H9 (cell line): ENCODE data around the gene MEIS2. TPM values are rescaled to one million over a fixed set of nuclear protein-coding genes. Genes with fewer than 3 reads are reported as not detected.

Experiments
- DNase-seq: peaks from one replicate; pipeline ENCODE4 v3.0.0-alpha.2; 2017
- H2AFZ ChIP-seq: one replicate; pipeline ENCODE4 v1.6.1; 2013; ENCODE audit warnings: mild to moderate bottlenecking, low read length, control low read depth, moderate library complexity
- H2AK5ac ChIP-seq: 2 replicates; pipeline ENCODE4 v1.6.1; 2013; ENCODE audit warnings: low read length, control low read depth, mixed read lengths; ENCODE audit not compliant: insufficient read length
- H2BK120ac ChIP-seq: one replicate; pipeline ENCODE4 v1.6.1; 2013; ENCODE audit warnings: low read depth, mild to moderate bottlenecking, low read length, control low read depth, inconsistent platforms; ENCODE audit not compliant: poor library complexity, severe bottlenecking
- H2BK12ac ChIP-seq: 2 replicates; pipeline ENCODE4 v1.6.1; 2013; ENCODE audit warnings: low read length, control low read depth, mixed read lengths, low read depth; ENCODE audit not compliant: insufficient read length
- H2BK15ac ChIP-seq: 2 replicates; pipeline ENCODE4 v1.6.1; 2013; ENCODE audit warnings: low read depth, low read length, control low read depth
- H2BK20ac ChIP-seq: one replicate; pipeline ENCODE4 v1.6.1; 2013; ENCODE audit warnings: low read depth, mild to moderate bottlenecking, low read length, control low read depth, inconsistent platforms; ENCODE audit not compliant: poor library complexity, severe bottlenecking
- H2BK5ac ChIP-seq: 2 replicates; pipeline ENCODE4 v1.6.1; 2013; ENCODE audit warnings: low read length, control low read depth, mixed read lengths; ENCODE audit not compliant: insufficient read length
- H3K14ac ChIP-seq: 2 replicates; pipeline ENCODE4 v1.6.1; 2013; ENCODE audit warnings: low read length, control low read depth; ENCODE audit not compliant: insufficient read depth
- H3K18ac ChIP-seq: 2 replicates; pipeline ENCODE4 v1.6.1; 2013; ENCODE audit warnings: low read depth, mild to moderate bottlenecking, mixed read lengths, low read length, control low read depth; ENCODE audit not compliant: insufficient read length
- H3K23ac ChIP-seq: 2 replicates; pipeline ENCODE4 v1.6.1; 2013; ENCODE audit warnings: low read length, control low read depth, mixed read lengths, low read depth; ENCODE audit not compliant: insufficient read length
- H3K23me2 ChIP-seq: 2 replicates; pipeline ENCODE4 v1.6.1; 2013; ENCODE audit warnings: low read depth, mild to moderate bottlenecking, mixed read lengths, low read length, control low read depth; ENCODE audit not compliant: insufficient read length, poor library complexity, severe bottlenecking
- H3K27ac ChIP-seq: 2 replicates; pipeline ENCODE4 v1.5.1; 2013; ENCODE audit warnings: low read length, control low read depth, mixed read lengths, low read depth; ENCODE audit not compliant: insufficient read length
- H3K27me3 ChIP-seq: 2 replicates; pipeline ENCODE4 v1.6.1; 2013; ENCODE audit warnings: low read length, control low read depth, inconsistent platforms; ENCODE audit not compliant: insufficient read depth
- H3K4ac ChIP-seq: 2 replicates; pipeline ENCODE4 v1.6.1; 2013; ENCODE audit warnings: low read depth, mild to moderate bottlenecking, control low read depth, inconsistent platforms, low read length, moderate library complexity
- H3K4me1 ChIP-seq: 2 replicates; pipeline ENCODE4 v1.6.1; 2013; ENCODE audit warnings: low read length, control low read depth, inconsistent platforms; ENCODE audit not compliant: insufficient read depth
- H3K4me2 ChIP-seq: 2 replicates; pipeline ENCODE4 v1.6.1; 2013; ENCODE audit warnings: low read length, control low read depth, mixed read lengths; ENCODE audit not compliant: insufficient read length, insufficient read depth
- H3K56ac ChIP-seq: 2 replicates; pipeline ENCODE4 v1.6.1; 2013; ENCODE audit warnings: low read depth, mild to moderate bottlenecking, mixed read lengths, low read length, control low read depth; ENCODE audit not compliant: insufficient read length
- H3K79me1 ChIP-seq: 2 replicates; pipeline ENCODE4 v1.6.1; 2013; ENCODE audit warnings: low read depth, mild to moderate bottlenecking, moderate library complexity, low read length, control low read depth, inconsistent platforms; ENCODE audit not compliant: insufficient read depth, poor library complexity, severe bottlenecking
- H3K79me2 ChIP-seq: 2 replicates; pipeline ENCODE4 v1.6.1; 2013; ENCODE audit warnings: low read length, control low read depth, inconsistent platforms; ENCODE audit not compliant: insufficient read depth
- H3K9ac ChIP-seq: 2 replicates; pipeline ENCODE4 v1.6.1; 2013; ENCODE audit warnings: low read length, control low read depth, mixed read lengths; ENCODE audit not compliant: insufficient read length; ENCODE audit errors: extremely low read depth
- H3K9me3 ChIP-seq: one replicate; pipeline ENCODE4 v1.6.1; 2013; ENCODE audit warnings: low read depth, low read length, inconsistent platforms; ENCODE audit not compliant: control insufficient read depth
- H3T11ph ChIP-seq: one replicate; pipeline ENCODE4 v1.6.1; 2013; ENCODE audit warnings: mild to moderate bottlenecking, low read length, control low read depth, inconsistent platforms
- H4K20me1 ChIP-seq: one replicate; pipeline ENCODE4 v1.6.1; 2013; ENCODE audit not compliant: control insufficient read depth, insufficient read length, insufficient read depth
- H4K5ac ChIP-seq: 2 replicates; pipeline ENCODE4 v1.6.1; 2013; ENCODE audit warnings: low read depth, mild to moderate bottlenecking, mixed read lengths, low read length, control low read depth; ENCODE audit not compliant: insufficient read length
- H4K8ac ChIP-seq: replicated peaks from 2 replicates; pipeline ENCODE4 v1.6.1; 2013; ENCODE audit warnings: low read length, control low read depth, mixed read lengths, low read depth; ENCODE audit not compliant: insufficient read length
- H4K91ac ChIP-seq: 2 replicates; pipeline ENCODE4 v1.6.1; 2013; ENCODE audit warnings: low read depth, mild to moderate bottlenecking, moderate library complexity, mixed read lengths, low read length, control low read depth; ENCODE audit not compliant: insufficient read length
- H3K27ac Mint-ChIP-seq, 3 experiments: 2 replicates in 2 of 3; 3 replicates in 1 of 3; pipeline ENCODE4 v1.8.0; 2020 to 2021; ENCODE audit warnings: mixed read lengths in 3 of 3, mild to moderate bottlenecking in 1 of 3, moderate library complexity in 1 of 3
- H3K27me3 Mint-ChIP-seq: 2 replicates; pipeline ENCODE4 v1.8.0; 2021; ENCODE audit warnings: low read depth, mild to moderate bottlenecking, moderate library complexity, mixed read lengths
- H3K36me3 Mint-ChIP-seq, 3 experiments: 2 replicates in 2 of 3; 3 replicates in 1 of 3; pipeline ENCODE4 v1.8.0; 2020 to 2021; ENCODE audit warnings: low read depth in 3 of 3, mixed read lengths in 3 of 3; ENCODE audit not compliant: insufficient read depth in 1 of 3
- H3K4me1 Mint-ChIP-seq, 2 experiments: 2 replicates each; pipeline ENCODE4 v1.8.0; 2020; ENCODE audit warnings: mixed read lengths in 2 of 2
- H3K4me3 Mint-ChIP-seq, 2 experiments: 2 replicates in 1 of 2; 3 replicates in 1 of 2; pipeline ENCODE4 v1.8.0; 2020 to 2021; ENCODE audit warnings: mild to moderate bottlenecking in 2 of 2, mixed read lengths in 2 of 2, moderate library complexity in 1 of 2
- H3K9me3 Mint-ChIP-seq, 2 experiments: 2 replicates in 1 of 2; 3 replicates in 1 of 2; pipeline ENCODE4 v1.8.0; 2020; ENCODE audit warnings: mild to moderate bottlenecking in 2 of 2, mixed read lengths in 2 of 2, moderate library complexity in 1 of 2
- total RNA-seq: library from RNA; stranded (reverse); gene quantifications from 2 replicates; pipeline ENCODE4 v1.2.1, GENCODE V29; 2021
- TF ChIP-seq, protein P1 (sequence below): fragments of 200-600 bp; sonication (generic); conservative IDR thresholded peaks from 3 replicates; pipeline ENCODE4 v1.8.0; 2021; ENCODE audit warnings: antibody characterized with exemption, mild to moderate bottlenecking

MEIS2 gene
- total RNA-seq, 1 experiment from 2014 or later = 0.35 TPM

DNA sequence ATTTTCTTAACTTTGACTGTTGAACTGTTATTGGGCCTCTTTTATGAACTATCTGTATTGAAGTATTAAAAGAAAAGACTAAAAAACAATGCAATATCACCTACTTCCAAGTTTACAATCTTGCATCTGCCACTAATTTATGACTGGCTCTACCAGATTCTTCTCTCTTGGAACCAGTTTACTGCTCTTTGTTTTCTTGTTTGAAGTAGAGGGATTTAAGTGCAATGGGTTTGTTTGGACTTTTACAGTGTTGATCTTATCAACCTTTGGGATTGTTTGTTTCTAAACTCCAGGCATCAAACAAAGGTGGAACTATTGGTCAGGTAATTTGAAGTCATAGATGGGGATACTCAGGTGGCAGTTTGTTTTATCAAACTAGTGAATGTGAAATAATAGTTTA, 43.0 kb upstream of the MEIS2 start:
- H3K27me3 Mint-ChIP-seq = no peaks in the 10 kb centered on the region; the same call in 1 of the 2 replicates
- Histone ChIP-seq H4K20me1 (no peaks in the 10 kb centered on the region), H3K56ac (no peak overlapping the region)

More for the DNA sequence above, 43.0 kb upstream of the MEIS2 start:
- Histone ChIP-seq H4K5ac (no peak overlapping the region), H3K27me3 (no peaks in the 10 kb centered on the region), H3K4me1 (no peaks in the 10 kb centered on the region), H3K4ac (no peak overlapping the region), H3K79me2 (no peaks in the 10 kb centered on the region), H2BK12ac (no peak overlapping the region), H4K8ac (no peak overlapping the region), H2AK5ac (no peak overlapping the region), H3K4me2 (no peak overlapping the region), H2BK20ac (no peak overlapping the region), H3K18ac (no peak overlapping the region), H2BK120ac (no peak overlapping the region), H3K9me3 (no peaks in the 10 kb centered on the region), H2BK15ac (no peak overlapping the region), H3K23ac (no peak overlapping the region), H2BK5ac (no peak overlapping the region), H3K79me1 (no peaks in the 10 kb centered on the region), H2AFZ (no peak overlapping the region), H3K23me2 (no peaks in the 10 kb centered on the region), H3K14ac (no peak overlapping the region), H3K9ac (no peak overlapping the region), H3T11ph (no peak overlapping the region), H4K91ac (no peak overlapping the region), H3K27ac (no peak overlapping the region)
- TF ChIP-seq, protein P1, sequence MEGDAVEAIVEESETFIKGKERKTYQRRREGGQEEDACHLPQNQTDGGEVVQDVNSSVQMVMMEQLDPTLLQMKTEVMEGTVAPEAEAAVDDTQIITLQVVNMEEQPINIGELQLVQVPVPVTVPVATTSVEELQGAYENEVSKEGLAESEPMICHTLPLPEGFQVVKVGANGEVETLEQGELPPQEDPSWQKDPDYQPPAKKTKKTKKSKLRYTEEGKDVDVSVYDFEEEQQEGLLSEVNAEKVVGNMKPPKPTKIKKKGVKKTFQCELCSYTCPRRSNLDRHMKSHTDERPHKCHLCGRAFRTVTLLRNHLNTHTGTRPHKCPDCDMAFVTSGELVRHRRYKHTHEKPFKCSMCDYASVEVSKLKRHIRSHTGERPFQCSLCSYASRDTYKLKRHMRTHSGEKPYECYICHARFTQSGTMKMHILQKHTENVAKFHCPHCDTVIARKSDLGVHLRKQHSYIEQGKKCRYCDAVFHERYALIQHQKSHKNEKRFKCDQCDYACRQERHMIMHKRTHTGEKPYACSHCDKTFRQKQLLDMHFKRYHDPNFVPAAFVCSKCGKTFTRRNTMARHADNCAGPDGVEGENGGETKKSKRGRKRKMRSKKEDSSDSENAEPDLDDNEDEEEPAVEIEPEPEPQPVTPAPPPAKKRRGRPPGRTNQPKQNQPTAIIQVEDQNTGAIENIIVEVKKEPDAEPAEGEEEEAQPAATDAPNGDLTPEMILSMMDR = no peak
- H3K4me3 Mint-ChIP-seq = no peak overlapping the region
- DNase-seq = no peak
- H3K27ac Mint-ChIP-seq = no peak overlapping the region
- H3K4me1 Mint-ChIP-seq = peaks cover 4 to 14% of the 10 kb centered on the region in 2 experiments
- H3K36me3 Mint-ChIP-seq = no peaks in the 10 kb centered on the region
- H3K9me3 Mint-ChIP-seq = no peaks in the 10 kb centered on the region
